ENCODE data around the gene COL11A2.

Gene COL11A2

DNA sequence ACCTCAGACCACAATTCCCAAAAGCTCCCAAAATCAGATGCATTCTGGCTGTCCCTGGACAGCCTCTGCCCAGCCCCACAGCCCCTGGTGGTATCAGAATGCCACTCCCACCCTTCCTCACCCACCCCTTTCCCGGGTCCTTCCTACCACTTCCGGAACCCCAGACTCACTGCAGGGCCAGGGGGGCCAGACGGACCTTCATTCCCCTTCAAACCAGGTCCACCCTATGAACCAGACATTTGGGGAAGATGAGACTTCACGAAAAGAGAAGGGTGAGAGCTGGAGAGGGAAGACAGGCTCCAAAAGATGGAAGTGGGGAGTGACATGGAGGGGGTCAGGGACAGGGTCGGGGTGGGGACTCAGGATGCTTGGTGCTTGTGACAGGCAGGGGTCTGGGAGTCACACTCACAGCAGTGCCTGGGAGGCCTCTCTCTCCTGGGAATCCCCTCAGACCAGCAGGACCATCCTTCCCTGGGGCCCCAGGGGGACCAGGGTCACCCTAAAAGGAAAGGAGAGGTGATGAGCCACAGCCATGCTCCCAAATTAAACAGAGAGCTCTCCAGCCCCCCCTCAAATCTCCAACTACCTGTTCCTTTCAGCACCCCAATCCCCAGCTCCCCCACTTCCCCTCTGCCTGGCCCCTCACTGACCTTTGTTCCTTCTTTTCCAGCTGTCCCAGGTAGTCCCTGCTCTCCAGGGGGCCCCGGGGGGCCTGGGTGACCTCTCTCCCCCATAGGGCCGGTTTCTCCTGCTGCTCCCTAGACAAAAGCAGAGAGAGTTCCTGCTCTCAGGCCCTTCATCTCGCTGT lies 20.2 kb downstream of the COL11A2 start:
- no peak for DNase-seq (ENCODE audit: low spot score)

DNA sequence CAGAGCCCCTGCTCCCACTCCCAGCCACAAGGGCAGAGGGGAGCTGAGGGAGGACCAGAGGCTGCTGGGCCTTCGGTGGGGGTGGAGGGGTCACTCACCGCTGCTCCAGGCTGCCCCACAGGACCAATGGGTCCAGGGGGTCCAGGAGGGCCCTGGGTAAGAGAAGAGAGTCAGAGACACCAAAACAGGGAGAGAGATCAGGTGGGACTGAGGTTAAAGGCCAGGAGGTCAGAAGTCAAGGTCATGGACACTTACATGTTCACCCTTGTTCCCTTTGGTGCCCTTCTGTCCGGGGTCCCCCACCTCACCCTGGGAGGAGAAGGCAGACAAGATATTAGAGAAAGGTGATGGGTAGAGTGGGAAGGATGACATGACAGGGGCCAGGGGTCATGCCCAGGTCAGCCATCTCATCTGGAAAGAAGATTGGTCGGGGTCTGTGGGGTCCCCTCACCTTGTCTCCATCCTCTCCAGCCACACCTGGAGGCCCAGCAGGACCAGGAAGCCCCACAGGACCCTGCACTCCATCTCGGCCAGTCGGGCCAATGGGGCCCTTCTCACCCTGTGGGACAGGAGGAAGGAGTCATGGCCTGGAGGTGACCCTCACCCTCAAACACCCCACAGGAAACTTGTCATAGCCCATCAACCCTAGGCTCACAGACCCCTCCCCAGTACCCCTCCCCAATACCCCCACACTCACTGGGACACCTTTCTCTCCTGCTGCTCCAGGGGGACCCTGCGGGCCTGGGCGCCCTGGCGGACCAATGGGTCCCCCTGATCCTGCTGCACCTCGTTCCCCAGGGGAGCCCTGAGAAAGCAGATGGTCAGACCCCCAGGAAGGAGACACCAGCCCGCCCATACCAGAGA lies 21.0 kb downstream of the COL11A2 start:
- DNase-seq (ENCODE audit: low spot score), result no peak

DNA sequence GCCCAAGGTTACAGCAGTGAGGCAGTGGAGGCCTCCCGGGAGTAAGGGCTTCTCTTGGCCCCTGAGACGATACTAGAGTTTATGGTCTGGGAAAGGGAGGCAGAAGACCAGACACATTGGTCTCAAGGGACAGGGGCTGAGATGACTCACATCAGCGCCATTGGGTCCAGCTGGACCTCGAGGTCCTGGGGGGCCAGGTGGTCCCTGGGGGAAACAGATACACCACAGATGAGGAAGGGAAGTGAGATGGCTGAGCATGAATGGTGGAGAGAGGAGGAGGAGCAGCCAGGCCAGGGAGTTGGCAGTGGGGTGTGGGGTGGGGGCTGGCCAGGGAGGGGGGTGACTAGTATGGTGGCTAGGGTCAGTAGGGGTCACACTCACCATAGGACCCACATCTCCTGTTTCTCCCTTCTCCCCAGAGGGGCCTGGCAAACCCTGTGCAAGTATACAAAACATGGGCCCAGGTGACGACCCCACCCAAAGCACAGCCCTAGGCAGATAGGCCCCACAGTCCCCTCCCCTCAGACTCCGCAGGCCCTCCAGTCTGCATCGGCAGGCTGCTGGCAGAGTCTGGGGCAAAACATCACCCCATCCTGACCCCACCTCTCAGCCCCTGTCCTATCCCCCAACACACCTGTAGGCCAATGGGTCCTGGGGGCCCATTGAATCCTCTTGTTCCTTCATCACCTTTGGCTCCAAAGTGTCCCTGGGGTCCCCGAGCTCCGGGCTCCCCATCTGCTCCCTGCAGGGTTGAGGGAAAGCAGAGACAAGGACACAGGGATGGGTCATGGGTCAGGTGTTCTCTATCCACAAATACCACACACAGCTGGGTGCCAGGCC lies 21.9 kb downstream of the COL11A2 start:
- DNase-seq (ENCODE audit: low spot score), result no peak

DNA sequence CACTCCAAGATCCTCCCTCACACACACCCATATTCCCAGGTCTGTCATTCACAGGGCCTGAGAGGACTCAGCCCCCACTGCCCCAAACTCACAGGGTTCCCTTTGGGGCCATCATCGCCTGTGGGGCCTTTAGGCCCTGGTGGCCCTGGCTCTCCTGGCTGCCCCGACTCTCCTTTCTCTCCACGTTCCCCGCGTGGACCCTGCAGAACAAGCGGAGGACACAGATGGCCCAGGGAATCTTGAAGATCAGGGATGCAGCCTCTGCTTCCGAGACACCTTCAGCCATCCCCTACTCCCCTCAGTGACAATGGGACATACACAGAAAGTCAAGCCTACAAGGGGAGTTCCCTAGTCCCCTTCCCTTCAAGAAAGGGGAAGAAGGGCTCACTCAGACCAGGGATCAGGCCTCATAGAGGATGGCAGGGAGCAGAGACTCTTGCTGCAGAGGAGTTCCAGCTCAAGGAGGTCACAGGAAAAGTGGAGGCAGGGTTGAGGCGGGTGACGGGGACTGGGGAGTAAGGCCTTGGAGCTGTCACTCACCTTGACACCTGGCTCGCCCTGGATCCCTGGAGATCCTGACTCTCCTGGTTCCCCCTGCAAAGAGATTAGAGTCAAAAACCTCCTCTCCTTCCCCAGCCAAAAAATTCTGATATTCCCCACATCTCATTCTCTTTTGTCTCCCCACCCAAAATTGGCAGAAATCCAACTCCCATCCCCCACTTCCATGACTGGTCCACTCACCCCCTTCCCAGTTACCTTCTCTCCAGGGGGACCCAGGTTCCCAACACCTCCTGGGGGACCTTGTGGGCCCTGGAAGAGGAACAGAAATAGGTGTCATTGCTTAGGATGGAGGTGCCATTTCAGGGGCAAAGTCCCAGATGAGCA lies 22.7 kb downstream of the COL11A2 start:
- DNase-seq (ENCODE audit: low spot score), result no peak

DNA sequence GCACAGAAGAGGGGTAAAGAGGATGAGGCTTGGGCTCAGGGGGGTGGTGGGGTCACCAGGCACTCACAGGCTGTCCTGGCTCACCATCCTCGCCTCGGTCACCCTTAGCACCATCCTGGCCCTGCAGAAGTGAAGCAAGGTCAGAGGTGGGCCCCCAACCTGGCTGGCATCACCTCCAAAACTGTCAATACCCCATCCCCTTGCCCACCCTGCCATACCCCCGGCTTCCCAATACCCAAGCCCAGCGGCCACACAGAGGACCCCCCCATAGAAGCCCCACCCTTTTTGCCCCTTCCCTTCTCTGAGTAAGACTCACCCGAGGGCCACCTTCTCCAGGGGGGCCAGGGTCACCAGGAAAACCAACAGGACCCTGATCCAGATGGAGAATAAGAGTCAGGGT lies 23.6 kb downstream of the COL11A2 start:
- no peak for DNase-seq (ENCODE audit: low spot score)

DNA sequence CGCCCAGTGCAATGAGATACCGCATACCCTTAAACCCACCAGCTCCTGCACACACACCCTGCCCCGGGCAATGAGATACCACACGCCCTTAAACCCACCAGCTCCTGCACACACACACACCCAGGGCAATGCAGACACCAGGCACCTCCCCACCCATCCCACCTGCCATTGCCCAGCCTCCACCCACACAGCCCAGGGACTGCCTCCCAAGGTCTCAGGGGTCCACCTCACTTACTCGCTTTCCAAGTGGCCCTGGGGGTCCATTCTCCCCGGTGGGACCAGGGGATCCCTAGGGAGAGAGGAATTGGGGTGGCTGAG lies 24.0 kb downstream of the COL11A2 start:
- no peak for DNase-seq (ENCODE audit: low spot score)

DNA sequence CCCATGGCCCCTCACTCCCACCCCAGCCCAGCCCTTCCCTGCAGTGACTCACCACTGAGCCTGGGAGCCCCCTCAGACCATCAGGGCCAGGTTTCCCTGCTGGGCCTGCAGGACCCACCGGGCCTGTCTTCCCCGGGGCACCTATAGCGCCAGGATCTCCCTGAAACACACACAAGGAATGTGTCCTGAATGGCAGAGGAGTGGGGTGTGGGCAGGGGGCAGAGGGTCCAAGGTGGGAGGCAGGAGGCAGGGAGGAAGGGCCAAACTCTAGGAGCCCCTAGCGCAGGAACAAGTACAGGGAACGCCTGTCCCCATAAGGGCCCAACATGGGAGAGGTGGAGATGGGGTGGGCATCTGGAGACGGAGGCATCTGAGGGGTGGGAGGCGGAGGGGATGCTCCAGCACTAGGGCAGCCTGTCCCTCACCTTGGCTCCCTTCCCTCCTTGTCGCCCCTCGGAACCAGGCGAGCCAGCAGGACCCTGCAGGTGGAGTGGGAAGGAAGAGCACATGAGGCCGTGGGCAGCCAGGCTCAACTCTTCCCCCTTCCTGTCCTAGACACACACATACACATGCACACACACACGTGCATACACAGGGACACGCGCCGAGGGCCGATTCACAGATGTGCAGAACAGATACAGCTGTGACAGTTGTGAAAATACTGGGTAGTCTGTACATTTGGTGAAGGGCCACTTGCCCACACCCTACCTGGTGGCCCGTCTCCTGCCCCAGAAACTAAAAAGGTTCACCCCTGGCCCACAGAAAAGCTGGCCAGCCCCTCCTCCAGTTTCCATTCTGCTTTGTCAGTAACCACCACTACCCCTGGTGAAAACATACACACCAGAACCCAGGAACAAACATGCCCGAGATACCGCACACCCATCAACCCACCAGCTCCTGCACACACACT lies 24.6 kb downstream of the COL11A2 start:
- no peak for DNase-seq (ENCODE audit: low spot score)

DNA sequence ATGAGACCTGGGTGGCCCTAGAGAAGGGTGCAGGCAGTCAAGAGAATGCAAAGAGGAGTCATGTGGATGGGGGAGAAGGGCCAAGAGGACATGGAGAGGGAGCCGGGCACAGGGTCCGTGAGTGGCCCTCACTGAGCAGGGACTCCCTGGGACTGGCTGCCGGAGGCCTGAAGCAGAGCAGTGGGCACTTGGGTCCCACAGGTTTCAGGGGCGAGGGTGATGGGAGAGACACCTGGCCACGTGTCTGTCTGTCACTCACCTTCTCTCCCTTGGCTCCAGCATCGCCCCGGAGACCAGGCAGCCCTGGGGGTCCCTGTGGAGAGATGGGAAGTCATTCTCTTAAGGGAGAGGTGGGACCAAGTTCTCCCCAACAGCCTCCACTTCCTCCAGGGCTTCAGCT lies 25.5 kb downstream of the COL11A2 start:
- DNase-seq (ENCODE audit: low spot score), result no peak

DNA sequence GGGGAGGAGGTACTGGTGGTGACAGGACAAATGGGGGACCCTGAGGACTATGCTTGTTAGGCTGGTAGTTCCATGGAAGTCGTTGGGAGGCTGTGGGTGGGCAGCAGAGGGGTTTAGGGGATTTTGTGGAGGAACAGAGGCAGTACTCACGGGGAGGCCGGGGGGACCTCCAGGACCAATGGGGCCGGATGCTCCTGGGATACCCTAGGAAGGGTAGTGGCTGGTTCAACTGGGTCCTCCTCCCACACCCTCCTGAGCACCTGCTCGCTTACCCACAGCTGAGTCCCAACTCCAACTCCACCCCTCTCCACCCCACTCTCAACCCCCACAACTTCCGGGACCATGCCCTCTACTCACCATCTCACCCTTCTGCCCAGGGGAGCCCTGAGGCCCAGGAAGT lies 25.9 kb downstream of the COL11A2 start:
- no peak for DNase-seq (ENCODE audit: low spot score)

DNA sequence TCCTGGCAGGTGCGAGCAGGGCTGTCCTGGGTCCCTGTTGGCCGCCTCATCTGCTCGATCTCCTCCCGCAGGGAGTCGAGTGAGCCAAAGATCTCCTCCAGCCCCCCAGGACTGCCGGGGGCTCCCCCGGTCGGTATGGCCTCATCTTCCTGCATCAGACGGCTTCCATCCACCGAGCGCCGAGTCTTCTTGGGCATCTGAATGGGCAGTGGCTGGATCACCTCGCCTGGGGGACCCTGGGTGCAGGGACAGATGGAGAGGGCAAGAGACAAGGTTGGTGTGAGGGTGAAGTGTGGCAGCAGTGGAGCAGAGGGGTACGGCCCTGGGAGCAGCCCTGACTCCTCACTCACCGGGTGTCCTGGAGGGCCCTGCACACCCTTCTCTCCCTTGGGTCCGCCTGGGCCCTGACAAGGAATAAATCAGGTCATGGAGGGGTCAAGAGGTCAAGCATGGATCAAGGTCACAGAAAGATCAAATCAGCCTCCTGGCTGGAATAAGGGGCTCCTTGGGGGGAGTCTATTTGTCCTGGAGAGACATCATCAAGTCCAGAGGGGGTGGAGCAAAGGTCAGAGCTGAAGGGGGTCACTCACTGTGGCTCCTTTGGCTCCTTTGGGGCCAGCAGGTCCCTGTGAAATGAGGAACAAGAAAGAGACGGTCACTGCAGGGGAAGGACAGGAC lies 26.5 kb downstream of the COL11A2 start:
- DNase-seq (ENCODE audit: low spot score), result peak; percentile 35

DNA sequence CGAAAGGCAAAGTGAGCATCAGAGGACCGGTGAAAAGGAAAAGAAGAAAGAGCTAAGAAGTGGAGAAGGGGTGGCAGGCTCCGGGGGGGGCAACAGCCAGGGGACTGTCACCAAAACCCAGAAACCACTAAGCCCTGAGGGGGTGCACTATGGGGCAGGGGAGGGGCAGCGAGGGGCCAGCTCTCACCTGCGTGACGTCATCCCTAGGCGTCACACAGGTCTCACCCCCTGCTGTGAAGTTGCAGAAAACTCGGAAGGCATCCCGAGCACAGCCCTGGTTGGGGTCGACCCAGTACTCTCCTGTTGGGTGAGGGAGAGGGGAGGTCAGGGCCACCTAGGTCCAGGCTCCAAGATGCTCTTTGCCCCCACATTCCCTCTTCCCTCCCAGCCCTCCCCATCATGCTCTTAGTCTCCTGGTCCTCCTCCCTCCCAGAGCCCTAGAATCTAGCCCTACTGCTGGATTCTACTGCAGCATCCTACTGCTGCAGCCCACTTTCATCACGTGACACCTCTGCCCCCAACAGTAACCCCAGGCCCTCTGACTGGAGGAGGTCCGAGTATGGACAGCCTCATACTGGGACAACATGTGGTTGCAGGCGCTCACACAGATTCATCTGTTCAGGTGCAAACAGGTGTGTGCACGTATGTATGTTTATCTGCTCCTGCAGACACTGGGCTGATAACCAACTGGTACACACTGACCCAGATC lies 27.4 kb downstream of the COL11A2 start:
- no peak for DNase-seq (ENCODE audit: low spot score)

DNA sequence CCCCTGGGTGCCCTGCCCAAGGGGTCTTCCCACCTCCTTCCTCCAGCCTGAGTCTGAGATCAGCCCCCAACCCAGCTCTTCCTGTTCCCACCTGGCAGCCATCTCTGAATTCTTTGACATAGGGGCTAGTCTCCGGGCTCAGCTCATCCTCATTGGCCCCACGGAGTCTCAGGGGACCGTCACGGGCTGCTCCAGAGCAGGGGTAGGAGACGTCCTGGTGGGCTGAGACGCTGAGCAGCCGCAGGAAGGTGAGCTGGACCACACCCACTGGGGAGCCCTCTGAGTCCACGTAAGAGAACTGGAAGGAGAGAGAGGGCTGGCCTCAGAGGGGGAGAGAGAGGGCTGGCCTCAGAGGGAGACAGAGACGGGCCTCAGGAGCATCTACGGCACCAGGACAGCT lies 28.1 kb downstream of the COL11A2 start:
- no peak for DNase-seq (ENCODE audit: low spot score)

DNA sequence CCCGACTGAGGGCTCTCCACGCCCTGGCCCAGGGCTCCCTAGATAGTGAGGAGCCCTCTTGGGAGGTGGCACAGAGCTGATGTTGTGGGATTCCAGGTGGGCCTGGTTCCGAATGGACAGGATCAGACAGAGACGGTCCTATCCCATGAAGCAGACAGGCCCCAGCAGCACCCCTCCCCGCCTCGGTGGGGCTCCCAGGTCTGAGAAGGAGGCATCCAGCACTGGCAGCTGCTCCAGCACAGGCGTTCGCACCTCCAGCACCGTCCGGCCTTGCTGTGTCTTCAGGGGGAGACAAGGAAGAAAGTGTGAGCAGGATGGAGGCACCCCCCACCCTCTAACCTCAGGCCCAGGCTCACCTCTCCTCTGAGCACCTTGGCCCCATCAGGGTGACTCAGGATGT lies 28.7 kb downstream of the COL11A2 start:
- no peak for DNase-seq (ENCODE audit: low spot score)

DNA sequence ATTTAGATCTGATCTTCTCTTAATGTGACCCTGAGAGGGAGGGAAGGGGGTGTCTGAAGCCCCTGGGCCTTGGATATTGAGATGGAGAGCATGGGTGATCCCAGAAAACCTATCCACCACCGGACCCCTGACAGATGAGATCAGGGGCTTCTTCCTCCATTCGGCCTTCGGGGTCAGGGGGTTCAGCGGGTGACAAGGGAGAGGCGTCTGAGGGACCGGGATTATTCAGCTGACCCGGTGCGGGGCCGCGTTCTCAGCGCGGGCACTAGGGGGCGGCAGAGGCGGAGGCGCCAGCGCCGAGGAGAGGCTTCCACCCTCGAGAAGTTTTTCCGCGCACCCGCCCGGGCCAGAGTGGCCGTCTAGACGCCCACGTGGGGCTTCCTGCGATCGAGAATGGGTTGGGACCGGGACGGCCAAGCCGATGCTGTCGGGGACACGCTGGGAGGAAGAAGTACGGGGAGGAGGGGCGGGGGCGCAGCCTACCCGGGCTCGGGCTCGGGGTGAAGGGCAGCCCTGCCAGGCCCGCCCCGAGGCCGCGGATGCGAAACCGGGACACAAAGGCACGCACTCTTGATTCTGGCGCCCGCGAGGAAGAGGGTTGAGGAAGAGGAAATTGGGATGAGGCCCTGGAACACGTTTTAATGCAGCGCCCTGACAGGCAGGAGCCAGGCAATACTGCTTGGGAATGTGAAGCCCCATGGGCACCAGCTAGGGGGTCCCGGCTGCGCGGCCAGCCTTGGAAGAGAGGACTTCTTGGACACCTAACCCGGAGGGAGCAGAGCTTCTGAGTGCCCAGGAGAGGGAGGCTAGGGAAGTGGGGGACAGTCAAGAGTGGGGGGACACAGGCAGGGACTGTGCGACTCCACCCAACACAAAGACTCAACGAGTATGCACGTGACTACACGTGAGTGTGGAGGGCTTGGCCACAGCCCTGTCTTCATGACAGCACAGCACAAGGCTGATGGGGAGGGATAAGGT lies 30.6 kb downstream of the COL11A2 start:
- peak; percentile 92 for DNase-seq (ENCODE audit: low spot score)

DNA sequence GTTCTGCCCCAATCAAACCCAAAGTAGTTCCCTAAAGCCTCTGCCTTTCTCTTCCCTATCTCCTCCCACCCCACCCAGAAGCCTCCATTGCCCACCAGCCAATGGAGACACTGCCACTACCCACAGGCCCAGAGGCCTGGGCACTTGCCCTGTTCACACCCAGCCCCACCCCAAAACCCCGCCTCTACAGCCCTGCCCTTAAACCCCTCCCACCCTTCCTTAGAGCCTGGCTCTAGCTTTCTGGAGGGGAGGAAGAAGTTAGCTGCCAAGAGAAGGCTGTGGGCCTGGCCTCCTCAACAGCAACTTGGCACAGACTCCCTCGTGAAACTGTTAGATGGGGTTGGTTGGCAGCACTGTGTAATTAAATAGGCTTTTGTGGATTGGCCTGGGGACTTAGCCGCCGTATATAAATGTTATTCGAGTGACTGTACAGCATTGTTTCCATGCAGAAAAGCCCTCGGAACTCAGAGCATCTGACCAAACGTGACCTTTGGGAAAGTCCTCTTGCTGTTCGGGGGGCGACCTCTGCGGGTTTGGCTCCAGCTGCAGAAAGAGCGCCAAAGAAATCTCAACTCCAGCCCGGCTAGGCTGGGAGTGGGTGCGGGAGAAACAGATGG lies 31.4 kb downstream of the COL11A2 start:
- DNase-seq (ENCODE audit: low spot score), result peak; percentile 40

DNA sequence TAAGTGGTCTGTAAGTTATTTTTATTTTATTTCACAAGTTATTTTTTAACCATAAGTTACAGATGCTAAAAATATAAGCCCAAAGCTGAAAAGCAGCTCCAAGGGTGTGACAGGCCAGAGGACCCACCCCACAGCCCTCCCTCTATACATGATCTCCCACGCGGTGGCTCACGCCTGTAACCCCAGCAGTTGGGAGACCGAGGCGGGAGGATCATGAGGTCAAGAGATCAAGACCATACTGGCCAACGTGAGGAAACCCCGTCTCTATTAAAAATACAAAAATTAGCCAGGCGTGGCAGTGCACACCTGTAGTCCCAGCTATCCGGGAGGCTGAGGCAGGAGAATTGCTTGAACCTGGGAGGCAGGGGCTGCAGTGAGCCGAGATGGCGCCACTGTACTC lies 32.2 kb downstream of the COL11A2 start:
- no peak for DNase-seq (ENCODE audit: low spot score)

DNA sequence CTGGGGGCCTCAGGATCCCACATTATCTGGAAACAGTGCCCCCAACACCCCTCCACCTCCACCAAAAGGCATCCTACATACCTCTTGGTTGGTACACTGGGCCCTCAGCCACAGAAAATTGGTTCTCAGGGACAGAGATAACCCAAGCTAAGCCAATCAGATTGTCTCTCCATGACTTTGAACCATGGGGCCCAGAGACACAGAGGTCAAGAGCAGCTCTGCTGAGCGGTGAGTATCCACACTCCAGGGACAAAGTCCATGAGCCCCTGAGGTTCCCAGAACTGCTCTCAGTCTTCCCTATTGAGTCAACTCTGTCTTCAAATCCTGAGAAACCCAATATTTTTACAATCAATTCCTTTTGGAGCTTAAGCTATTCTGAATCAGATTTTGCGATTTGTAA lies 35.3 kb downstream of the COL11A2 start:
- DNase-seq (ENCODE audit: low spot score), result no peak

DNA sequence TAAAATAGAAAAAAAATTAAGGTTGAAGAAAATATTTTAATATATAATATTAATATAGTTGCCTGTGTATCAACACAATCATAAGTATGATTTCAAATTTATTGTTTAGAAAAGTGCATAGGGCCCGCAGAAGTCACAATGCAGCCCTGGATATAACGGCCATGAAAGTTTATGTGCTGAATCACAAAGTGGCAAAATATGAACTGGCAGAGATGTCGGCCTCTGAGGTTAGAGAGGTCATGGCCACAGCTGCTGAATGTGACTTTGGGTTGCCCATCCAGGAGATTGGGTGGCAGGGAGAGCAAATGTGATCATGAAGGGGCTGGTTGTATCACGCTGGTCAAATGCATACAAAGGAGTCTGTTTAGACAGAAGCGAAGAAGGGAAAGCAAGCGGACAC lies 35.7 kb downstream of the COL11A2 start:
- no peak for DNase-seq (ENCODE audit: low spot score)
